Ascending aorta (tissue), 2 donors: ENCODE measurements around the gene KCNQ1. TPM values are rescaled to one million over a fixed set of nuclear protein-coding genes. Genes with fewer than 3 reads are reported as not detected.

Source experiments
- DNase-seq, 2 donors: peaks; one replicate each; pipeline ENCODE4 v3.0.0-alpha.2; 2019; ENCODE audit warnings: low spot score in 2 of 2
- H3K27ac ChIP-seq, 2 donors: fragments of 200-600 bp; sonication (generic); one replicate each; pipeline ENCODE4 v1.5.1; 2016 to 2017; ENCODE audit warnings: mild to moderate bottlenecking in 1 of 2
- H3K27me3 ChIP-seq: fragments of 200-600 bp; sonication (generic); one replicate; pipeline ENCODE4 v1.5.1; 2017
- H3K36me3 ChIP-seq, 2 donors: fragments of 200-600 bp; sonication (generic); one replicate each; pipeline ENCODE4 v1.5.1; 2016
- H3K4me1 ChIP-seq, 2 donors: fragments of 200-600 bp; sonication (generic); one replicate each; pipeline ENCODE4 v1.5.1; 2016 to 2017; ENCODE audit warnings: mild to moderate bottlenecking in 1 of 2
- H3K4me3 ChIP-seq, 2 donors: fragments of 200-600 bp; sonication (generic); one replicate each; pipeline ENCODE4 v1.5.1; 2016 to 2017; ENCODE audit warnings: mild to moderate bottlenecking in 1 of 2
- H3K9me3 ChIP-seq, 2 donors: fragments of 200-600 bp; sonication (generic); one replicate each; pipeline ENCODE4 v1.5.1; 2016
- intact Hi-C: fragments of 100-400 bp; cut with DNase I; formaldehyde crosslinking; loops from one replicate; pipeline ENCODE4 v1.15.1; 2023
- total RNA-seq: library from RNA; depleted of rRNA; stranded (reverse); fragments of >200 nt; gene quantifications from one replicate; pipeline ENCODE4 v1.1.0, GENCODE V29; 2016
- TF ChIP-seq, protein P1 (sequence below), 3 experiments: fragments of 200-600 bp in 2 of 3; fragments of 450-650 bp in 1 of 3; sonication (generic) in 2 of 3; IDR thresholded peaks; one replicate each; pipeline ENCODE4 v1.5.1; 2016 to 2019; ENCODE audit warnings: antibody characterized with exemption in 3 of 3, mild to moderate bottlenecking in 1 of 3, moderate library complexity in 1 of 3

The KCNQ1 gene
- total RNA-seq, 1 donor from 2014 or later = 2.3 TPM

DNA sequence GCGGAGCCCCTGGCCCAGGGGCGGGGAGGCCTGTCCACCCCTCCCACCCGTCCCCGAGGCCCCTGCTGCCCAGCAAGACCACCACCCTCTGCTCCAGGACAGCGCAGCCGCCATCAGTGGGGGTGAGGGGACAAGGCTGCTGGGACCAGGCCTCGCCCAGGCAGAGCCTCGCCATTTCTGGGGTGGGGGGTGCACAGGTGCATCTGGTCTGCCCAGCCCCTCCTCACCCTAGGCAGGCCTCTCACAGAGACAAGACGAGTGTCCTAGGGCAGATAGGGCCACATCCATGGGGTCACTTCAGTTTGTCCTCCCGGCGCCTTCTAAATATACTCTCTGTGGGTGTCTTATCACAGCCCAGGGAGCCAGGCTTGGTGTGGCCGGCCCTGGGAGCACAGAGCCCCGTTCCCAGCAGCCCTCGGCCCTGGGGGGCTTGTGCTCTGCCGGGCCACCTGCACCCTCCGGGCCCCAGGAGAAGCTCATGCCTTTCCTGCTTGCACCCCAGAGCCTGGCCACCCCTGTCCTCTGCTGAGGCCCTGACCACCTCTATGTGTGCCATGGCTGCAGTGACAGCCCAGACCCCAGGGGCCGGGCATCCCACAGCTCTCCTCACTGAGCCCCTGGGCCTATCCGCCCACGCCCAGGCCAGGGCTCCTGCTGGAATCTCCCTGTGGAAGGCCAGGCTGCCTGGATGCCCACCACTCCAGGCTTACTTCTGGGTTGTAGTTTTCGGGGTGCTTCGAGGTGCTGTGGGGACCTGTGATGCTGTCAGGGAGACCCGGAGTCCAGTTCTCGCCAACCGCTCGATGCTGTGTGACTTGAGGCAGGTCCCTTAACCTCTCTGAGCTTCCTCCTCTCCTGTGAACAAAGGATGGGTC, 70.8 kb downstream of the KCNQ1 start:
- intact Hi-C loops = no loop called here
- Histone ChIP-seq H3K4me3 (no peak overlapping the region), H3K27ac (no peak overlapping the region), H3K4me1 (no peaks in the 10 kb centered on the region), H3K9me3 (no peaks in the 10 kb centered on the region), H3K36me3 (no peaks in the 10 kb centered on the region), H3K27me3 (no peaks in the 10 kb centered on the region)
- DNase-seq = peak in 1 of 2 donors; percentile 50
- TF ChIP-seq, protein P1, sequence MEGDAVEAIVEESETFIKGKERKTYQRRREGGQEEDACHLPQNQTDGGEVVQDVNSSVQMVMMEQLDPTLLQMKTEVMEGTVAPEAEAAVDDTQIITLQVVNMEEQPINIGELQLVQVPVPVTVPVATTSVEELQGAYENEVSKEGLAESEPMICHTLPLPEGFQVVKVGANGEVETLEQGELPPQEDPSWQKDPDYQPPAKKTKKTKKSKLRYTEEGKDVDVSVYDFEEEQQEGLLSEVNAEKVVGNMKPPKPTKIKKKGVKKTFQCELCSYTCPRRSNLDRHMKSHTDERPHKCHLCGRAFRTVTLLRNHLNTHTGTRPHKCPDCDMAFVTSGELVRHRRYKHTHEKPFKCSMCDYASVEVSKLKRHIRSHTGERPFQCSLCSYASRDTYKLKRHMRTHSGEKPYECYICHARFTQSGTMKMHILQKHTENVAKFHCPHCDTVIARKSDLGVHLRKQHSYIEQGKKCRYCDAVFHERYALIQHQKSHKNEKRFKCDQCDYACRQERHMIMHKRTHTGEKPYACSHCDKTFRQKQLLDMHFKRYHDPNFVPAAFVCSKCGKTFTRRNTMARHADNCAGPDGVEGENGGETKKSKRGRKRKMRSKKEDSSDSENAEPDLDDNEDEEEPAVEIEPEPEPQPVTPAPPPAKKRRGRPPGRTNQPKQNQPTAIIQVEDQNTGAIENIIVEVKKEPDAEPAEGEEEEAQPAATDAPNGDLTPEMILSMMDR (IDR thresholded peaks at IDR 0.05) = no peak

- TF ChIP-seq, protein P1 (IDR thresholded peaks at IDR 0.05) = no peak
- H3K4me1 ChIP-seq = no peaks in the 10 kb centered on the region
- no peak overlapping the region for H3K27ac ChIP-seq
- intact Hi-C loops = no loop called here
- no peak for DNase-seq
- H3K36me3 ChIP-seq = no peaks in the 10 kb centered on the region
- no peaks in the 10 kb centered on the region for H3K9me3 ChIP-seq
- no peaks in the 10 kb centered on the region for H3K27me3 ChIP-seq
- H3K4me3 ChIP-seq = no peak overlapping the region
These were observed 71.6 kb downstream of the KCNQ1 start for GRCh38 chr11:2516276-2517015.

DNA sequence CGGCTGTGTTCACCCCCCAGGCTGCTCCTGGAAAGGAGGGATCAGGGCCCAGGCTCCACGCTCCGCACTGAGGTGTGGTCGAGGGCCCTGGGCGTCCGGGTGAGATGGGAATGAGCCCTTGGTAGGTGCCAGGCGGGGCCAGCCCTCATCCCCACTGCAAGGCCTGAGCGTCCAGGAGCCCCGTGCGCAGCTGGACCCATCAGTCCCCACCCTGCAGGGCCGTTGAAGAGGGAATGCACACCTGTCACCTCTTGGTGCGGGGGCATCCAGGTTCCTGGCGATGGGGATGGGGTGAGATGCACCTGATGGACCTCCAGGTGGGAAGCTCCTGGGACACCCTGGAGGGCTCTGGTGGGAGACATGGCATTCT, 72.2 kb downstream of the KCNQ1 start:
- Histone ChIP-seq H3K36me3 (no peaks in the 10 kb centered on the region), H3K27ac (no peak overlapping the region), H3K4me1 (no peaks in the 10 kb centered on the region), H3K4me3 (no peak overlapping the region), H3K27me3 (no peaks in the 10 kb centered on the region), H3K9me3 (no peaks in the 10 kb centered on the region)
- TF ChIP-seq, protein P1 (IDR thresholded peaks at IDR 0.05) = no peak
- peak in 1 of 2 donors; percentile 44 for DNase-seq
- intact Hi-C loops = no loop called here

GRCh38 chr11:2517386-2518064, 72.7 kb downstream of the KCNQ1 start:
- DNase-seq = peak in 1 of 2 donors; percentile 52
- Histone ChIP-seq H3K4me1 (no peaks in the 10 kb centered on the region), H3K27me3 (no peaks in the 10 kb centered on the region), H3K4me3 (no peak overlapping the region), H3K9me3 (no peaks in the 10 kb centered on the region), H3K36me3 (no peaks in the 10 kb centered on the region), H3K27ac (no peak overlapping the region)
- TF ChIP-seq, protein P1 (IDR thresholded peaks at IDR 0.05) = no peak
- intact Hi-C loops = no loop called here

GRCh38 chr11:2518111-2518982, 73.5 kb downstream of the KCNQ1 start:
- peak in 1 of 2 donors; percentile 57 for DNase-seq
- TF ChIP-seq, protein P1 (IDR thresholded peaks at IDR 0.05) = no peak
- no peaks in the 10 kb centered on the region for H3K36me3 ChIP-seq
- no peak overlapping the region for H3K27ac ChIP-seq
- no peak overlapping the region for H3K4me3 ChIP-seq
- no peaks in the 10 kb centered on the region for H3K9me3 ChIP-seq
- H3K4me1 ChIP-seq = no peaks in the 10 kb centered on the region
- no peaks in the 10 kb centered on the region for H3K27me3 ChIP-seq
- intact Hi-C loops = no loop called here
